Islet precursor cell (in vitro differentiated cells): Measurements from ENCODE around the gene LARP7.
"Not testable (repeated sequence)": the region's sequence is repeated elsewhere in the genome, so short reads cannot be mapped to it uniquely, and the experiment has no call there.

ENCODE experiments used
- DNase-seq: peaks from one replicate; pipeline ENCODE4 v3.0.0-alpha.2; 2018

Gene LARP7

DNA sequence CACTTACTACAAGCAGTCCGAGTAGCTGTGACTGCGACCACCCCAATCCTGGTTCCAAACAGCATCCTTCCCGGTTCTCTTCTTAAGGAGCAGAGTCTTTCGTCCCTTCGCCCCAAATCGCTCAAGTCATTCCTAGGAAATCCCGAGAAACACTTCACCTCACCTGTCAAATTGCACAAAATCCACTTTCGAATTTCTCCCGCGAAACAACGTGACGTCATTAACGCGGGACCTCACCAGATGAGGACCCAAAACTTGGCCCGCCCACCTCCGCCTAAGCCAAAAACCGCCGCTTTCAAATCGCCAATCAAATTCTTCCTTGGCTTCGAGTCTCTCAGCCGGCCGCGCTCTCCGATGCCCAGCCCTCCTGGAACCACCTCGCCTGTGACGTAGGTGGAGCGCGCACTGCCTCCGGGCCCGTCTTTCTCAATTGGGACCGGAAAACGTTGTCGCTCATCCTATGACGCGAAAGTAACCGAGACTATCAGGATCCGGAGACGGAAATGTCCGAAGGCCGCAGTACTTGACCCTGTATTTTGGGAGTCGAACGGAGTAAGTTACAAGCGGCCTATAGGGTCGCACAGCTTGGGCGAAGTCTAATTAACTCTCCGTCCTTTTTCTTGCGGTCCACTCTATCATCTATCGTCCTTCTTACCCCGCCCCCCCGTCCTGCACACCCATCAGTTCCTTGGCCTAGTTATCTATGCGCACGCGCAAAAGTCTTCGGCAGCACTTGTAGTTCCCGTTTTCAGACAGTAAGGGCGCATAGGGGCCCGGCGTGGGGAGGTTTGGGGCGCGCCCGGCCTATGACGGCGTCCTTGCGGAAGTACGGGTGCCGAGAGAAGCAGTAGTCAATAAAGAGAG, at the start of gene LARP7, which contains the start of gene ZGRF1:
TSS of gene LARP7 (plus strand) at position 456 of the 864 bp plus-strand sequence. CDS start 7,527 bp downstream, outside the sequence.
TSS of gene ZGRF1 (minus strand) at position 222 of the 864 bp plus-strand sequence. CDS start 3,733 bp downstream, outside the sequence.
- DNase-seq = peak; percentile 99

DNA sequence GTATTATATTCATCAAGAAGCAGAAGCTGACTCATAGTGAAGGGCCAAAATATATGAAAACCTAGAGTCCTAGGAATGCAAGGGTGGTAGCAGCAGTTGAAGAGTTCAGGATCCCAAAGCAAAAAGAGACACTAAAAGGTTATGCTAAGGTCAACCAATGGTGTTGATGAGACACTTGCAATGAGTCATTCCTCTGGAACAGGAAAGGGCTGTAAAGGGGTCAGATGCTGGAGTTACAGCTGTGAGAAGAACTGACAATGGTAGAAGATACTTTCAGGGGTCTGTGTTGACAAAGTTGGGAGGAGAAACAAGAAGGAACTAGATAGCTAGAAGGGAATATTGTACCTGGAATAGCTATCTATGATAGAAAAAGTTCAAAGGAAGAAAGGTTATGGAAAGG, 47.7 kb upstream of the LARP7 start:
- no peak for DNase-seq

DNA sequence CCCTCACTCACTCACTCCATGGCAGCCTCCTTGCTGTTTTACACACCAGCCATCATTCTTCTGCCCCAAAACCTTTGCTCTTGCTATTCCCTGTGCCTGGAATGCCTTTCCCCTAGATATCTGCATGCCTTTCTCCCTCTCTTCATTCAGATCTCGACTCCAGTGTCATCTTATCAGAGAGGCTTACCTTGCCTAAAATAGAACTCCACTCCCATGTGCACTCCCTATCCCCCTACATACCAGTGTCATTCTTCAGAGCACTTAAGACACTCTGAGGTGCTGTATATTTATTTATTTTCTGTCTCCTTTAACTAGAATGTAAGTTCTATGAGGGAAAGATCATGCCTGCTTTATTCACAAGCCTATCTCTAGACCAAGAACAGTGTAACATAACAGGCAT, 45.4 kb upstream of the LARP7 start:
- DNase-seq = no peak

DNA sequence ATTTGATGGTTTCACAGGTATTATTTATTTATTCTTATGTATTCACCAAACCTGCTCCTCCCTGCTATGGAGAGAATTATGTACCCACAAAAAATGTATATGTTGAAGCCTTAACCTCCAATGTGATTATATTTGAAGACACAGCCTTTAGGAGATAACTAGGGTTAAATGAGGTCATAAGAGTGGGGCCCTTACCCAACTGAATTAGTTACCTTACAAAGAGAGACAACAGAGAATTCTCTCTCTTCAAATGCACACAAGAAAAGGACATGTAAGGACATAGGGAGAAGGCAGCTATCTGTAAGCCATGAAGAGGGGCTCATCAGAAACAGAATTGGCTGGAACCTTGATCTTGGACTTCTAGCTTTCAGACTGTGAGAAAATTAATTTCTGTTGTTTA, 44.2 kb upstream of the LARP7 start:
- DNase-seq = no peak

DNA sequence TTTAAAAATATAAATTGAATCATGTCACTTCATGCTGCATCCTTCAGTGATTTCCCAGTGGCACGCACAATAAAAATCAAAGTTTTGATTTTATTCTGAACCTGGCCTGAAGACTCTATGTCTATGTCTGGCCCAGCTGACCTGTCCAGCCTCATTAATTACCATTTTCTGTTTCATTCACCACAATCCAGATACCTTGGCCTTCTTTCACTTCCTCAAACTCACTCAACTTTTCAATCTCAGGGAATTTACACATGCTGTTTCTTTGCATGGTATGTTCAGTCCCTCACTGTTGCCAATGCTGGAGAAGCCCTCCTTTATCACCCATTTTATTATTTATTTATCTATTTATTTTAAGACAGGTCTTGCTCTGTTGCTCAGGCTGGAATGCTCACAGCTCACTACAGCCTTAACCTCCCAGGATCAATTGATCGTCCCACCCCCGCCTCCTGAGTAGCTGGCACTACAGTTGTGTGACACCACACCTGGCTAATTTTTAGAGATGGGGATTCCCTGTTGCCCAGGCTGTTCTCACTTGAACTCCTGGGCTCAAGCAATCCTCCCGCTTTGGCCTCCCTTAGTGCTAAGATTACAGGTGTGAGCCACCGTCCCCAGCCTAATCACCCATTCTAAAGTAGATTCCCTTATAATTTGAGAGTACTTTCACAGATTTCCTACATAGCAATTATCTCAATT, 43.4 kb upstream of the LARP7 start:
- DNase-seq = no peak

DNA sequence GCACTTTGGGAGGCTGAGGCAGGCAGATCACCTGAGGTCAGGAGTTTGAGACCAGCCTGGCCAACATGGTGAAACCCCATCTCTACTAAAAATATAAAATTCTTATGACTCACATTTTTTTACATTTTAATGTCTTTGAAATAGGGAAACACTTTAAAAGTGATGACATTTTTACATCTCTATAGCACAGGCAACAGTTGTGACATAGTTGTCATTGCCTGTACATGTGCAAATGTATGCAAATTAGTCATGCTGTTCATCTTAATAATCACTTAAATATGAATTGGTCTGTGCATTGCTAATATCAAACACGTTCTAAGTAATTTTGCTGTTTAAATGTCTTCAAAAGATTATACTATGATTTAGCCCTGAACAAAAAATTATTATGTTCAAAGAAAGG, 42.0 kb upstream of the LARP7 start:
- DNase-seq = no peak

DNA sequence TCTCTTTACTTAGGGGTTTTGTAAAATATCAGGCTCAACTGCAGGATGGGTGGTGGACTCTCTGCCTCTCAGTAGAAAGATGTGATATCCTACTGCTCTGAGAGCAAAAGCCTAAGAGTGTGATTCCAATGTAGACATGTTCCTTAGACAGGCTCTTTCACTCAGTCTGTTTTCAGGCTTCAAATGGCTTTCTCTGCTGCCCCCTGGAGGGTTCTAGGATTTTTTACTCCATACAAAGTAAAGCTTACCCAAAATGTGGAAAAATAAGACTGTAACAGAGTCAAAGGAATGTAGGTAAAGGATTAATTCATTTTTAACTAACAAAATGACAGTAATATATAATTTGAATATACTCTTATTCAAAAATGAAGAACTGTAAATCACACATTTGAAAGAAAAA, 32.4 kb upstream of the LARP7 start:
- peak; percentile 57 for DNase-seq

DNA sequence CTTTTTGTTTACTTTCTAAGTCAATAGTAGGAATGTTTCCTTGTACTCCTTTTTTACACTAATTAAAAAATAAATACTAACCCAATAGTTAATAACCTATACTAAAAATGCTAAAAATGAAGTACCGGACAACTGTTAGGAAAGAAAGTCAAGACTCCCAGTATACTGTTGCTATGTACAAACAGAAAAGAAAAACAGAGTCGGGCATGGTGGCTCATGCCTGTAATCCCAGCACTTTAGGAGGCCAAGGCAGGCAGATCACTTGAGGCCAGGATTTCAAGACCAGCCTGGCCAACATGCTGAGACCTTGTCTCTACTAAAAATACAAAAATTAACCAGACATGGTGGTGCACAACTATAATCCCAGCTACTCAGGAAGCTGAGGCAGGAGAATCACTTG, 24.1 kb upstream of the LARP7 start:
- not testable (repeated sequence) for DNase-seq

DNA sequence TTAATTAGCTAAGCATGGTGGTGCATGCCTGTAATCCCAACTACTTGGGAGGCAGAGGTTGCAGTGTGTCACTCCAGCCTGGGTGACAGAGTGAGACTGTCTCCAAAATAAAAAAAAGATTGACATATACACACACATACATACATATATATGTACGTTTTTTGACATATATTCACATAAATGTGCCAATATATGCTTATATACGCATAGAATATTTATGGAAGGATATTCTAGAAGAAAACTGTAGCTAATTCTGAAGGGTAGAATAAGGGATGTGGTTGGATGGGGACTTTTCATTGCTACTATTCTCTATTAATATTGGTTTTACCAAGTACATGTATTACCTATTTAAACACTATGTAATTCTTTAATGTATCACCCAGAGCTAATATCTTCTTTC, 20.0 kb upstream of the LARP7 start:
- DNase-seq = no peak

DNA sequence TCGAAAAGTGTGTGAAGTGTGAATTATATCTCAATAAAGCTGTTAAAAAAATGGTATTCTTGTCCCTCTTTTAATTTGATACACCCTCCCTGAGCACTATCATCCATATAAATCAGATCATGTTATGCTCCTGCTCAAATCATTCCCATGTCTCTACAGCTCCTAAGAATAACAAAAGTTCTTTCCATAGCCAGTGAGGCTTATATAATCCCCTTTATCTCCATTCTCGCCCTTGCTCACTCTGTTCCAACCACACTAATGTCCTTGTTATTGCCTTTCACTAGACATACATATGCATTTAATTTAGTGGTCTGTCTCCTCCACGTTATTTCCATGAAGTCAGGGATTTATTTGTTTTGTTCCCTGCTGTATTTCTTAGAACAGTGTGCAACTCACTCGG, 10.7 kb upstream of the LARP7 start:
- no peak for DNase-seq

DNA sequence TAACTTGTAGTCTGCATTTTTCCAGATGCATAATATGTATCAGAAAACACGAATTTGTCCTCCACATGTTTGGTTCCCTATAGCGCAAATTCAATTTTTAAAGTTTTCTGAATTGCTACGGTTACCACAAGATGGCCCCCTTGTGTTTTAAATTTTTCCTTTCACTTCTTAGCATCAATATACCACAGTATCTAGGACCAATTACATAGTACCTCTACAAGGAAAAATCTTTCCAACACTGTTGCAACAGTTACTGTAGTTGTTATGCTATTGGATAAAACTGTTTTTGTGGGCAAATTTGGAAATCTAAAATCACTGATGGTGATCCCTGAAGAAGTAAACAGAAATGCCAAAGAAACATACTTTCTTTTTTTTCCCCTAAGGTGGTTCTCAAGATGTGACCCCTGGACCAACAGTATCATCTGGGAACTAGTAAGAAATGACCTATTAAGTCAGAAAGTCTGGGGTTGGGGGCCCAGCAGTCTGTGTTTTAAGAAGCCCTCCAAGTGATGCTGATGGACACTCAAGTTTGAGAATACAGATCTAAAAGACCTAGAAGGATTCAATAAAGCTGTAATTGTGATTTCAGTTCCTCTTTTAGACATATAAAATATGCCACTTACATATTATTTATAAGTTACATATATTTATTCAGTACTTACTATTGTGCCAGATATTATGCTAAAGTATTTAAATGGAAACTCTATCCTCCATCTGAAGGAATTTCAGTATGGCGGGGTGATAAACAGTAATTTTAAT, 3.3 kb upstream of the LARP7 start:
- no peak for DNase-seq

DNA sequence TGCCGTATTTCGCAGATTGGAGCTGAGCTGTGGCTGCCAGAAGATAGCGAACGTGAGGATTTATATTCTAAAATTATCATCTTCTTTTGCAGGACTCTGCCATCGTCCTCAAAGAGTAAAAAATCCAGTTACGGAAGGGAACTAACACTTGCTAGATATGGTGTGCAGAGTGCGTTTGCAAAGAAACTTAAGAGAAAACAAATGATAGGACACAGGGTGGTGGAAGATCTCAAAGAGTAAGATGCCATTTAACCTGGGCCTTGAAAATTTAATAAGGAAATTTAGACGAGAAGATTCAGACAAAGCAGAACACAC, 566 bp downstream of the LARP7 start:
- no peak for DNase-seq

DNA sequence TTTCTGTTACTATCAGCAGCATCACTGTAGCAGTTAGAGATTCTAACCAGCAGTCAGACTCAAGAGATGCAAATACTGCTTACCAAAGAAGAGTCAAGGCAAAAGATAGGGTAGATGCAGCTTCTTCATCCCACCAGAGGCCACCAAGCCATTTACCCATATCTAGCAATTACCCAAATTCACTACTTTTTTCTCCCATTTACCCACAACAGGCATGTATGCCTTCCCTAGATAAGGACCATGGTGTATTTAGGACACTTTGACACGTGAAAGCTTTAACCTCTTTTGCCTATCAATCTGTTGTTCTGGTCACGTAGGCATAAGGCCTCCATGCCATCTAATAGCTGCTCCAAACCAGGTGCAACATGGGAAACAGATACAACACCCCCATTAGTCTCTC, 5.6 kb downstream of the LARP7 start:
- no peak for DNase-seq

DNA sequence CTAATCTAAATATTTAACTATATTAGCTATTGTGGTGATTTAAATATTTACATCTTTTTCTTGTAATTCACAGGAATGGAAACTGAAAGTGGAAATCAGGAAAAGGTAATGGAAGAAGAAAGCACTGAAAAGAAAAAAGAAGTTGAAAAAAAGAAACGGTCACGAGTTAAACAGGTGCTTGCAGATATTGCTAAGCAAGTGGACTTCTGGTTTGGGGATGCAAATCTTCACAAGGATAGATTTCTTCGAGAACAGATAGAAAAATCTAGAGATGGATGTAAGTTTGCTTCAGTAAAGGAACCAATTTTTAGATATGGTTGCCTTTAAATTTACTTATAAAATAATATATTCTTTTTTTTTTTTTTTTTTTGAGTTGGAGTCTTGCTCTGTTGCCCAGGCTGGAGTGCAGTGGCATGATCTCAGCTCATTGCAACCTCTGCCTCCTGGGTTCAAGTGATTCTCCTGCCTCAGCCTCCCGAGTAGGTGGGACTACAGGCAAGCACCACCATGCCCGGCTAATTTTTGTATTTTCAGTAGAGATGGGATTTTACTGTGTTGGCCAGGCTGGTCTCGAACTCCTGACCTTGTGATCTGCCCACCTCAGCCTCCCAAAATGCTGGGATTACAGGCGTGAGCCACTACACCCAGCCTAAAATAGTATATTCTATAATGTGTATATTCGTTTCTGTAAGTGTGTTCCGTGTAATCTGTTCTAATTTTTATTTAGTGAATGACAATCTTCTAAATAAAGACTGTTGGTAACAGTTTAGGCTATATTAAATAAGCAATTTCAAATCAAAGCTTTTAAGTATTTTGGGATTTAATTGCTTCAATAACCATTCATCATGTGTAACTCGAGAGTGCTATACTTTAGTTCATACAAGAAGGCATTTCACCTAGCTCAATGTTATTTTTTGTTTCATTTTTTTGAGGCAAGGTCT, 7.9 kb downstream of the LARP7 start:
- not testable (repeated sequence) for DNase-seq

DNA sequence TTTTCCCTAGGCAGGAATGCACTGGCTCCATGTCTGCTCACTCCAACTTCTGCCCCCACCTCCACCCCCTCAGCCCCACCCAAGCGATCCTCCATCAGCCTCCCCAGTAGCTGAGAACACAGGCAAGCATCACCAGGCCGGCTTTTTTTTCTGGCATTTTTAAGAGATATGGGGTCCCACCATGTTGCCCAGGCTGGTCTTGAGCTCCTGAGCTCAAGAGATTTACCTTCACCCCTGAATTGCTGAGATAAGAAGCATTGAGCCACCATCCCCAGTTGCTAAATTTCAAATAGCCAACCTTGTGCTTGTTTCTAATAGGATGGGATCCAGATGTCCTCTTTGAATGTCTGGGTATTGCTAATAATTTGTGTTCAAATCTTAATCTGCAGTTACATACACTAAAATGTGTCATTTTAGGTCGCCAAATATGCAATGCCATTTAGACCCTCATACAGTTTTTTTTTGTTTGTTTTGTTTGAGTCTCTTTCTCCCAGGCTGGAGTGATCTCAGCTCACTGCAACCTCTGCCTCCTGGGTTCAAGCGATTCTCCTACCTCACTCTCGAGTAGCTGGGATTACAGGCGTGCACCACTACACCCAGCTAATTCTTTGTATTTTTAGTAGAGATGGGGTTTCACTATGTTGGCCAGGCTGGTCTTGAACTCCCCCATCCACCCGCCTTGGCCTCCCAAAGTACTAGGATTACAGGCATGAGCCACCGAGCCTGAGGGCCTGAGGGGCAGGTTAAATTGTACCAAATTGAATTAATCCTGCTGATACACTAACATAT, 8.8 kb downstream of the LARP7 start:
- DNase-seq = no peak

DNA sequence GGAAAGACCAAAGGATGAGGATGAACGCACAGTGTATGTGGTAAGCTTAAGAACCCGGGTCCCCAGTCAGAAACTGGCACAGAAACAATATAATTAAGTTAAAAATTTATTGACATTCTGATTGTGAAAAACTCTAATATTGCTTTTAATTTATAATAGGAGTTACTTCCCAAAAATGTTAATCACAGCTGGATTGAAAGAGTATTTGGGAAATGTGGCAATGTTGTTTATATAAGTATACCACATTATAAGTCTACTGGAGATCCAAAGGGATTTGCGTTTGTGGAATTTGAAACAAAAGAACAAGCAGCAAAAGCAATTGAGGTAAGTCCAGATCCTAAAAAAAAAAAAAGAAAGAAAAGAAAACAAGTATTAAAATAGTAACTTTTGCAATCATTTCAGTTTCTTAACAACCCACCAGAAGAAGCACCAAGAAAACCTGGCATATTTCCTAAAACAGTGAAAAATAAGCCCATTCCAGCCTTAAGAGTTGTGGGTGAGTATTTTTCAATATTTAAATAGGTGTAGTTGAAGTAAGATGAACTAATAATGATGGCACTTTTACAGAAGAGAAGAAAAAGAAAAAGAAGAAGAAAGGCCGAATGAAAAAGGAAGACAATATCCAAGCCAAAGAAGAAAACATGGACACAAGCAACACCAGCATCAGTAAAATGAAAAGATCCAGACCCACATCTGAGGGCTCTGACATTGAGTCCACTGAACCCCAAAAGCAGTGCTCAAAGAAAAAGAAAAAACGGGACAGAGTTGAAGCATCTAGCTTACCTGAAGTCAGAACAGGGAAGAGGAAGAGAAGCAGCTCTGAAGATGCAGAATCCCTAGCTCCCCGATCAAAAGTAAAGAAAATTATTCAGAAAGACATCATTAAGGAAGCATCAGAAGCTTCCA, 9.9 kb downstream of the LARP7 start:
- DNase-seq = no peak

DNA sequence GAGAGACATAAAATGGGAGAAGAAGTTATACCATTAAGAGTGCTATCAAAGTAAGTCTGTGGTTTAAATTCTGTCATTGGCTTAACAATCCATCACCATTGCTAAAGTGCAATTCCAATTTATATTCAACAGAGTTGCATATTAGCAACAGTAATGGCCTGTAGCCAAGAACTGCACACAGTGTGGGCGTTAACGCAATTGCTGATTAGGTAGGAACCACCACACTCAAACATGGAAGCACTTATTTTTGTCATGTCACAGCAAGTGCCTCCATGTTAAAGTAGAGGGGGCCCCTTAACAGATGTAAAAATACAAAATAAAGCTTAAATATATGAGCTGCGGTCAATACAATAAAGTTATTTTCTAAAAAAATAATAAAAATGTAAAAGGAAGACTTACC, 10.8 kb downstream of the LARP7 start:
- DNase-seq = no peak

DNA sequence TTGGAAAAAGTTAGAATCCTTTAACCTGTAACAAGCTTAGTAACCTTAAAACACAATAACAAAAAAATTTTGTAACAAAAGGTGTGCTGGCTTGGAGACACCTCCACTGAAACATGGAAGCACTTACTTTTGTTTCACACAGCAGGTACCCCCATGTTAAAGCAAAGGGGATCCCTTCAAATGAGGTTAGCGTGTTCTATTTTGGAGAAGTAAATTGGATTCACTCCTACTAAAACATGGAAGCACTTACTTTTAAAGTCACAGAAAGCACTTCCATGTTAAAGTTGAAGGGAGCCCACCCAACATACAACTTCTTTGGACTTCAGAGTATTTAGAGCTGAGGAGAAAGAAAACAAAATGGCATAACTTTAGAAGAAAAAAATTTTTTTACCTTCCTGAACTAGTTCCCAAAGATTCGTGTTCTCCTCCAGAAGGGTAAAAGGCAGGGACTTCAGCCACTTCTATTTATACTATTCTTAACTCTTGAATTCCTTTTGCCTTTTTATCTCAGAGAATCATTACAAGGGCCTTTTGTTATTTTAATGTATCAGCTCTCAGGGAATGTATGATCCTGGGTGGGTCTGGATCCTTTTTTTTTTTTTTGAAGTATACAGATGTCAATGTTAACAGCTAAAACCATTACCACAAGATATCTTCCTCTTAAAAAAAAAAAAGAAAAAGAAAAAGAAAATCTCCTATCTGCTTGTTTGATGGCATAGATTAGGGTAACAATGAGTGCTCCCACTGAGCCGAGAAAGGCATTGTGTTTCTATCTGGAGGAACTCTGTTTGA, 11.5 kb downstream of the LARP7 start:
- no peak for DNase-seq

DNA sequence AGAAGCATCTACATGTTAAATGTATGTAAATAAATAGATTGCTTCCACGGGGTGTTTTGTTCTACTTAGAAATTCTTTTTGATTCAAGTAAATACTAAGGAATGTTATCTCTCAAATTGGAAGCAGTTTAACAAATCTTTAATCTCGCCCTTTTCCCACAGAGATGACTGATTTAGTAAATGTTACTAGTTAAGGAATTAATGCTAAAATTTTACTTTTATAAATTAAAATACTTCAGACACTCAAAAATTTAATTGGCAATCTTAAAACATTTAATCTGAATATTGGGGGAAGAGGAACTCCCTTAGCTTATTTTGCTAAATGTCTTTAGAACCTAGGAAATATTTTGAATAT, 12.1 kb downstream of the LARP7 start:
- no peak for DNase-seq

DNA sequence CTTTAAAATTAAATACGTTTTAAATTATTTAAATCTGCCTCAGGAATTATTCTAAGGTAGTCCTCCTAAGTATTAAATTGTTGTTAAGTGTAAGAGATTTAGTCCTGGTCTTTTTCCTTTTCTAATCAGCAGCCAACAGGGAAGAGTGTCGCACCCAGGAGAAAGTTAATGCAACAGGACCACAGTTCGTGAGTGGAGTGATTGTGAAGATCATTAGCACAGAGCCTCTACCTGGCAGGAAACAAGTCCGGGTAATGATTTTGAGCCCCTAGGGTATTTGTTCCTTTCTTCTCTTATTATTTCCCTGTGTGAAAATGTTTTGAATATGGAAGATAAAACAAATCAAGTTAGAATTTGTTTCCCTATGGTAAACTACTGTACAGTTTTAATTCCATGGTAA, 13.4 kb downstream of the LARP7 start:
- DNase-seq = peak; percentile 57
